Esophagus muscularis mucosa (tissue), 4 donors: ENCODE measurements around the gene SMC6. TPM values are rescaled to one million over a fixed set of nuclear protein-coding genes. Genes with fewer than 3 reads are reported as not detected.
A peak's percentile ranks its signal among the peaks of the same experiment; 100 is the strongest.

ENCODE experiments used
- DNase-seq: peaks from one replicate; pipeline ENCODE4 v3.0.0-alpha.2; 2017; ENCODE audit errors: extremely low spot score
- H3K27ac ChIP-seq, 4 donors: fragments of 200-600 bp; sonication (generic); replicated peaks in 1 of 4; 1 replicate in 3 of 4; 2 replicates in 1 of 4; pipeline ENCODE4 v1.5.1; 2016 to 2019; ENCODE audit warnings: mild to moderate bottlenecking in 1 of 4
- H3K27me3 ChIP-seq, 4 donors: fragments of 200-600 bp; sonication (generic); one replicate each; pipeline versions ENCODE4 v1.5.1 to v1.6.0; 2016 to 2019
- H3K36me3 ChIP-seq, 4 donors: fragments of 200-600 bp; sonication (generic); one replicate each; pipeline ENCODE4 v1.5.1; 2016 to 2019
- H3K4me1 ChIP-seq, 4 donors: fragments of 200-600 bp; sonication (generic); one replicate each; pipeline ENCODE4 v1.5.1; 2016 to 2019
- H3K4me3 ChIP-seq, 4 donors: fragments of 200-600 bp; sonication (generic); 1 replicate in 2 of 4; 2 replicates in 2 of 4; pipeline ENCODE4 v1.5.1; 2016 to 2019; ENCODE audit warnings: mild to moderate bottlenecking in 4 of 4, moderate library complexity in 1 of 4
- H3K9me3 ChIP-seq, 4 donors: fragments of 200-600 bp; sonication (generic); 1 replicate in 3 of 4; 2 replicates in 1 of 4; pipeline ENCODE4 v1.5.1; 2016 to 2019
- EP300 ChIP-seq: sonication (generic); formaldehyde crosslinking; IDR thresholded peaks from one replicate; pipeline ENCODE4 v1.6.1; 2017; ENCODE audit warnings: antibody characterized with exemption
- POLR2A ChIP-seq: fragments of 450-650 bp; IDR thresholded peaks from one replicate; pipeline ENCODE4 v1.6.1; 2017; ENCODE audit warnings: antibody characterized with exemption, moderate library complexity, mild to moderate bottlenecking, low read depth
- POLR2AphosphoS5 ChIP-seq, 2 donors: sonication (generic); formaldehyde crosslinking; IDR thresholded peaks; one replicate each; pipeline ENCODE4 v1.6.1; 2017; ENCODE audit warnings: antibody characterized with exemption in 2 of 2
- WGBS: methylation state at CpG from one replicate; pipeline ENCODE4 v1.1.5; 2018; 5-methylcytosine and 5-hydroxymethylcytosine counted together
- intact Hi-C: fragments of 100-400 bp; cut with DNase I; formaldehyde crosslinking; loops from one replicate; pipeline ENCODE4 v1.15.1; 2023
- total RNA-seq, 4 donors: library from RNA; depleted of rRNA; stranded (reverse); fragments of >200 nt; gene quantifications; one replicate each; pipeline versions ENCODE4 v1.1.0 to v1.2.1, GENCODE V29; 2016
- TF ChIP-seq, protein P1 (sequence below), 3 experiments: fragments of 200-600 bp in 2 of 3; fragments of 450-650 bp in 1 of 3; sonication (generic) in 2 of 3; IDR thresholded peaks; one replicate each; pipeline ENCODE4 v1.5.1; 2017 to 2019; ENCODE audit warnings: antibody characterized with exemption in 3 of 3, mild to moderate bottlenecking in 2 of 3, moderate library complexity in 1 of 3

The SMC6 gene
- total RNA-seq, 4 donors from 2014 or later = 8.1 to 11.1 (median 9.7) TPM

DNA sequence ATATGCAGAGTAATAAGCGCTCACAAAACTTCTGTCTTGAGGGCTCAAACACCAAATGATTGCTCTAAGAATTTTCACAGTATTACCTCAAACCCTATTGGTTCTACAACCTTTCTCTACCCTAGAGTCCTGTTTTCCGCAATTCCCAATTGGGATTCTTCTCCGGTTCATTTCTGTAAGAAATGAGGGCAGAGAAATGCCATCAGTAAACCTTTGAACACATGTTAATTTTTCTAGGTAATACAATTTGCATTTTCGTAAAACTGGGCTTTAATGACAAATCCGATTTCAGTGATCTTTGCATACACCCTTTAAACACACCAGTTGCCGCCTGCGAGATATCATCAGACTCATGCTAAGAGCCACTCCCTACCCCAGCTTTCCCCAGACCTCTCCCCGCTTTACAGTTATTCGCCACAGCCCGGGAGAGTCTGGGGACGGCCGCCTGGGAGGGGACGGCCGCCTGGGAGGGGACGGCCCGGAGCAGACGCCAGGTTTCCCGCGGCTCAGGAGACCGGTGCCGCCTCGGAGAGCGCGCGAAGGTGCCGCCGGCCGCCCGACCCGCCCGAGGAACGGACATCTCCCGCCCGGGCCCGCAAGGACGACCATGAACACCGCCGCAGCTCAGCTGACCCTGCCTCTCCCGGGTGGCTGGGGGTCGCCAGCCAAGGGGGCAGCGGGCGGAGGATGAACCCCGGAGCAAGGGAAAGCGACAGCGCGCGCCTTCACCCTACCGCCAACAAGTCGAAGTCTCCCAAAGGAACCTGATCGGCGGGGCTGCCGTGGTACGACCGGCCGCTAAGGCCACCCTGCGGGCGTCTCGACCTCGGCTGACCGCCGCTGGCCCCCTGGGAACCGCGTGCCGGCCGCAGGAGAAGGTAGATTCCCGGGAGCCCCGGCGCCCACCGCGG lies 463 bp downstream of the SMC6 start:
- Histone ChIP-seq H3K27ac (peak overlapping the region; percentile 94 to 99 (median 96)), H3K4me1 (peaks cover 14 to 21% (median 17%) of the 10 kb centered on the region in 4 donors), H3K9me3 (no peaks in the 10 kb centered on the region), H3K36me3 (no peaks in the 10 kb centered on the region), H3K27me3 (no peaks in the 10 kb centered on the region), H3K4me3 (peak overlapping the region; percentile 91 to 98 (median 96))
- peak; percentile 62 to 83 for TF ChIP-seq POLR2AphosphoS5 (IDR thresholded peaks at IDR 0.05)
- TF ChIP-seq, protein P1, sequence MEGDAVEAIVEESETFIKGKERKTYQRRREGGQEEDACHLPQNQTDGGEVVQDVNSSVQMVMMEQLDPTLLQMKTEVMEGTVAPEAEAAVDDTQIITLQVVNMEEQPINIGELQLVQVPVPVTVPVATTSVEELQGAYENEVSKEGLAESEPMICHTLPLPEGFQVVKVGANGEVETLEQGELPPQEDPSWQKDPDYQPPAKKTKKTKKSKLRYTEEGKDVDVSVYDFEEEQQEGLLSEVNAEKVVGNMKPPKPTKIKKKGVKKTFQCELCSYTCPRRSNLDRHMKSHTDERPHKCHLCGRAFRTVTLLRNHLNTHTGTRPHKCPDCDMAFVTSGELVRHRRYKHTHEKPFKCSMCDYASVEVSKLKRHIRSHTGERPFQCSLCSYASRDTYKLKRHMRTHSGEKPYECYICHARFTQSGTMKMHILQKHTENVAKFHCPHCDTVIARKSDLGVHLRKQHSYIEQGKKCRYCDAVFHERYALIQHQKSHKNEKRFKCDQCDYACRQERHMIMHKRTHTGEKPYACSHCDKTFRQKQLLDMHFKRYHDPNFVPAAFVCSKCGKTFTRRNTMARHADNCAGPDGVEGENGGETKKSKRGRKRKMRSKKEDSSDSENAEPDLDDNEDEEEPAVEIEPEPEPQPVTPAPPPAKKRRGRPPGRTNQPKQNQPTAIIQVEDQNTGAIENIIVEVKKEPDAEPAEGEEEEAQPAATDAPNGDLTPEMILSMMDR (IDR thresholded peaks at IDR 0.05) = no peak
- no peak for TF ChIP-seq EP300
- intact Hi-C loops = no loop called here
- peak; percentile 91 for DNase-seq
- 10% methylated on average over 8 of the region's 70 CpGs for WGBS

DNA sequence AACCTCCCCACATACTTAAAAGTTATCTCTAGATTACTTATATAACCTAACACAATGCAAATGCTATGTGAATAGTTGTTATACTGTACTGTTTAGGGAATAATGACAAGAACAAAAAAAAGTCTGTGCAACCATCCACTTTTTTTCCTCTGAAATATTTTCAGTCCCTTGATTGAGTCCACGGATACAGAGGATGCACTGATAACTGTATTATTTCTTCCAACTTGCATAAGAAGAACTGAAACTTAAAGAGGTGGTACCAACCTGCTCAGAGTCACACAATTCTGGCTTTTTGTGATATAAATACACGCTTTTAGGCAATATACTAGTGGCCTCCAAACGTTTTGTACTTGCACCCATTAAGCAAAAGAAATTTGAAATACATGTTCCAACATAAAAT lies 1.4 kb downstream of the SMC6 start:
- DNase-seq = no peak
- intact Hi-C loops = no loop called here
- Histone ChIP-seq H3K36me3 (no peaks in the 10 kb centered on the region), H3K4me3 (peak overlapping the region in 2 of 4 donors; percentile 96), H3K27ac (no peak overlapping the region), H3K4me1 (peaks cover 14 to 21% (median 17%) of the 10 kb centered on the region in 4 donors), H3K9me3 (no peaks in the 10 kb centered on the region), H3K27me3 (no peaks in the 10 kb centered on the region)
- TF ChIP-seq, protein P1 (IDR thresholded peaks at IDR 0.05) = no peak
- no peak for TF ChIP-seq POLR2A
- no peak for TF ChIP-seq EP300
- no peak for TF ChIP-seq POLR2AphosphoS5 (IDR thresholded peaks at IDR 0.05)
- 57% methylated on average over 3 of the region's 3 CpGs for WGBS

DNA sequence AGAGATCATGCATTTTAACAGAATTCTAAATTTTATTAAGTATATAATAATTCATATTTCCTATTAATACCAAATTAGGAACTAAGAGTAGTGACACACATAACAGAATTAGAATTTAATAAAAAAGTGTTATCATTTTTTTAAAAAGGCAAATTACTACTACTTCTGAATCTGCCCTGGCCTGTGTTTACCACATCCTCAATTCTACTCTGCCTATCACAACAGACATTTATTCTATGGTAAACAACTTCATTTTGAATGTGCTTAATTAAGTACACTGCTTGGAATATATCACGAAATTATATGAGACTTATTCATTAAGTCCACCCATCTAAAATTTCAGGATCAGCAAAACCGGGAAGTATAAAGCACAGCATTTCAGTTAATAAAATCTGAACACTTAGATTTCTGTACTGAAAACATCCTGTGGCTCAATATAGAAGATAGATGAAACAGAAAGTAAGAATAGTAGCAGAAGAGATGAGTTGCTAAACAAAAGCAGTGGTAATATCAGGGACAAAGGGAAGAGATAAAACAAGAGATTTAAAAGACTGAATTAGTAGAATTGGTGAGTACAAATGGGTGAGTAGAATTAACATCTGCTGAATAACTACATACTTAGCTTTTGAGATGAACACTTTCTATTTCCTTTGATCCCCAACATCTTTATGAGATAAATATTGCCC lies 3.7 kb downstream of the SMC6 start:
- no peak overlapping the region for H3K4me3 ChIP-seq
- no peaks in the 10 kb centered on the region for H3K27me3 ChIP-seq
- peaks cover 0 to 5% (median 2%) of the 10 kb centered on the region in 4 donors for H3K36me3 ChIP-seq
- no peak overlapping the region for H3K27ac ChIP-seq
- H3K4me1 ChIP-seq = peaks cover 13 to 17% (median 16%) of the 10 kb centered on the region in 4 donors
- WGBS = 85% methylated on average over 2 of the region's 2 CpGs
- no peaks in the 10 kb centered on the region for H3K9me3 ChIP-seq
- TF ChIP-seq POLR2AphosphoS5 (IDR thresholded peaks at IDR 0.05) (no peak), EP300 (no peak), POLR2A (no peak)
- TF ChIP-seq, protein P1 (IDR thresholded peaks at IDR 0.05) = no peak
- intact Hi-C loops = no loop called here
- DNase-seq = no peak

DNA sequence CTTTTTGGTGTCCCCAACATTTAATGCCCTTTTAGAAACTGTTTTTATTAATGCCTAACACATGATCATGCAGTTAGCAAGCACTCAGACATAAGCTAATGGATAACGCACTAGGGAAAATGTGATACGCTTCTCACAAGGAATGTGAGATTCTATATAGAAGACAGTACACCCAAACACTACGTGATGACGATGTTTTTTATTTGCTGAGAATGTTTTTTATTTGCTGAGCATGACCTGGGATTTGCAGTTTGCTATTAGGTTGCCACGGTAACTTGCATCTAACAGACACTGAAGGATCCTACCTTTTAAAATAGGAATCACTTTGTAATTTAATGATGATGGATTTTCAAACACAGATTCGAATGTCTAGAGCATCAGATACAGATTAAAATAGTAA lies 4.9 kb downstream of the SMC6 start:
- Histone ChIP-seq H3K27ac (no peak overlapping the region), H3K4me3 (no peak overlapping the region), H3K36me3 (peaks cover 0 to 16% (median 11%) of the 10 kb centered on the region in 4 donors), H3K9me3 (no peaks in the 10 kb centered on the region), H3K4me1 (peaks cover 5 to 10% (median 9%) of the 10 kb centered on the region in 4 donors), H3K27me3 (no peaks in the 10 kb centered on the region)
- no peak for TF ChIP-seq POLR2AphosphoS5 (IDR thresholded peaks at IDR 0.05)
- no peak for TF ChIP-seq EP300
- no peak for TF ChIP-seq POLR2A
- TF ChIP-seq, protein P1 (IDR thresholded peaks at IDR 0.05) = no peak
- intact Hi-C loops = no loop called here
- no peak for DNase-seq
- WGBS = 85% methylated on average over 6 of the region's 6 CpGs
